ENCODE data around the gene SYNPR. TPM values are rescaled to one million over a fixed set of nuclear protein-coding genes. Genes with fewer than 3 reads are reported as not detected.

Gene SYNPR
- total and polyA plus RNA-seq, 8 donors, result 0.13 to 0.42 (median 0.20) TPM; not detected in 4

GRCh38 chr3:63582943-63583500 is 304.9 kb downstream of the SYNPR start:
- no peak for TF ChIP-seq CTCF (IDR thresholded peaks at IDR 0.05)
- intact Hi-C loops (cut with DNase I), result no loop called here
- ATAC-seq, result no peak

GRCh38 chr3:63584681-63585080 is 306.6 kb downstream of the SYNPR start:
- no peak overlapping the region for H3K27ac ChIP-seq
- intact Hi-C loops (cut with DNase I), result no loop called here
- no peaks in the 10 kb centered on the region for H3K36me3 ChIP-seq
- DNase-seq (no peak), ATAC-seq (no peak)
- H3K4me1 ChIP-seq, result no peaks in the 10 kb centered on the region
- H3K9me3 ChIP-seq, result peaks cover 0 to 9% of the 10 kb centered on the region in 2 donors
- TF ChIP-seq CTCF (IDR thresholded peaks at IDR 0.05), result no peak
- no peak overlapping the region for H3K4me3 ChIP-seq
- H3K27me3 ChIP-seq, result no peaks in the 10 kb centered on the region

More at GRCh38 chr3:63582943-63583500, 304.9 kb downstream of the SYNPR start:
- no peak for DNase-seq
- H3K4me3 ChIP-seq, result no peak overlapping the region
- no peaks in the 10 kb centered on the region for H3K36me3 ChIP-seq
- H3K9me3 ChIP-seq, result no peaks in the 10 kb centered on the region
- H3K4me1 ChIP-seq, result no peaks in the 10 kb centered on the region
- no peaks in the 10 kb centered on the region for H3K27me3 ChIP-seq
- H3K27ac ChIP-seq, result no peak overlapping the region

- Histone ChIP-seq H3K36me3 (no peaks in the 10 kb centered on the region), H3K4me3 (no peak overlapping the region), H3K27me3 (no peaks in the 10 kb centered on the region), H3K4me1 (no peaks in the 10 kb centered on the region), H3K9me3 (peaks cover 0 to 9% of the 10 kb centered on the region in 2 donors), H3K27ac (no peak overlapping the region)
- intact Hi-C loops (cut with DNase I), result no loop called here
- DNase-seq, result no peak
- no peak for ATAC-seq
- no peak for TF ChIP-seq CTCF (IDR thresholded peaks at IDR 0.05)
Observed at GRCh38 chr3:63585927-63586326, 307.8 kb downstream of the SYNPR start.

GRCh38 chr3:63588895-63589294 is 310.8 kb downstream of the SYNPR start:
- DNase-seq, result no peak
- peaks cover 0 to 9% of the 10 kb centered on the region in 2 donors for H3K9me3 ChIP-seq
- TF ChIP-seq CTCF (IDR thresholded peaks at IDR 0.05), result no peak
- no peak for ATAC-seq
- H3K4me1 ChIP-seq, result no peaks in the 10 kb centered on the region
- H3K36me3 ChIP-seq, result no peaks in the 10 kb centered on the region
- no peak overlapping the region for H3K4me3 ChIP-seq
- H3K27me3 ChIP-seq, result no peaks in the 10 kb centered on the region
- H3K27ac ChIP-seq, result no peak overlapping the region
- intact Hi-C loops (cut with DNase I), result no loop called here

- Histone ChIP-seq H3K36me3 (no peaks in the 10 kb centered on the region), H3K27me3 (no peaks in the 10 kb centered on the region), H3K9me3 (peaks cover 0 to 6% of the 10 kb centered on the region in 2 donors), H3K4me3 (no peak overlapping the region), H3K4me1 (no peaks in the 10 kb centered on the region), H3K27ac (no peak overlapping the region)
- intact Hi-C loops (cut with DNase I), result no loop called here
- TF ChIP-seq CTCF (IDR thresholded peaks at IDR 0.05), result no peak
- ATAC-seq (no peak), DNase-seq (no peak)
Observed at GRCh38 chr3:63593779-63594178, 315.7 kb downstream of the SYNPR start.

Measured in left lung (tissue), 10 donors.